GM18502 (cell line): ENCODE results near the gene CRHR1.
"Not testable (repeated sequence)": the region's sequence is repeated elsewhere in the genome, so short reads cannot be mapped to it uniquely, and the experiment has no call there.

Experiments used
- ATAC-seq: cut with Tn5 transposase; IDR thresholded peaks from one replicate; pipeline ENCODE4 v1.9.1; 2021; ENCODE audit warnings: mild to moderate bottlenecking; ENCODE audit not compliant: unreplicated experiment, poor library complexity

The CRHR1 gene

DNA sequence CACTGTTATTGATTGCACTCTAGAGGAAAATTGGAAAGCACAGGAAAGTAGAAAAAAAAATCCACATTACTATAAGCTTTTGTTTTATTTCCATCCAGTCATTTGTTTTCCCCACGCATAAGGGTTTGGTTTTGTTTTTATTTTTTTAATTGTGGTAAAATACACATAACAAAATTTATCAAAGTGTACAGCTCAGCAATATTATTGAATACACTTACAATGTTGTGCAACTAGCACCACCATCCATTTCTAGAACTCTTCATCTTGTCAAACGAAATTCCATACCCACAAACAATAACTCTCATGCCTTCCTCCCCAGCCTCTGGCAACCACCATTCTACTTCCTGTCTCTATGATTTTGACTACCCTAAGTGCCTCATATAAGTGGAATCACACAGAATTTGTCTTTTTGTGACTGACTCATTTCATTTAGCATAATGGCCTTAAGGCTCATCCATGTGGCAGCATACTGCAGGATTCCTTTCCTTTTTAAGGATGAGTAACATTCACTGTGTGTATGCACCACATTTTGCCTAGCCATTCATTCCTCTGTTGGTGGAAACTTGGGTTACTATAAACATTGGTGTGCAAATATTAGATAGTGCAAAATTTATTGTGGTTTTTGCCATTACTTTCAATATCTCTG is 71.7 kb downstream of the CRHR1 start:
- no peak for ATAC-seq

DNA sequence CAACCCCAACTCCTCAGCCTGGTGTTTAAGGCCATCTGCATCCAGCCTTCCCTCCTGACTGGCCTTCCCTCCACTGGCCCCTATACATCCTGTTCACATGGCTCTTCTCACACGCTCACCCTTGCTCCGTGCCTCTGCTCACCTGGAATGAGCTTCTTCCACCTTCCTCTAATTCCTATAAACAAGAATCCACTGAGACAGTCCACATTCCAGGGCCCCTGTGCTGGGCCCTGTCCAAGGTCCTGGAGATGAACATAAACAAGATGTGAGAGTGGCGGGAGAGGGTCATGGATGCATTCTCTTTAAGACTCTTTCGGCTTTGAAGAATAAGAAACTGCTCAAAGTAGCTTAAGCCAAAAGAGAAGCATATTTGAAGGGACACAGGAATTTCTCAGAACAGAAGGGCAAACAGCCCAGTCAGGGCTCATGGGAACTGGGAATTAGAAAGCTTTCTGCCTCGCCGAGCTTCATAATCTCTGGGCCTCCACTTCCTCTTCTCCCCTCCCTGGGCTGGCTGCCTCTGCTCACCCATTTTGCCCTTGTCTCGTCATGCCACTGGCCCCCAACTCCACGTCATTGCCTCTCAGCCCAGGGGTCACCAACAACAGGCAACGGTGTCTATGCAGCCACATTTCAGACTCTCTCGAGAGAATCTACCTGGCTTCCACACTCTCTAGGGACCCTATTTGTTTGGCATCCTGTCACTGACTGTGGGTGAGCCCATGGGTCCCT is 74.0 kb downstream of the CRHR1 start:
- no peak for ATAC-seq

DNA sequence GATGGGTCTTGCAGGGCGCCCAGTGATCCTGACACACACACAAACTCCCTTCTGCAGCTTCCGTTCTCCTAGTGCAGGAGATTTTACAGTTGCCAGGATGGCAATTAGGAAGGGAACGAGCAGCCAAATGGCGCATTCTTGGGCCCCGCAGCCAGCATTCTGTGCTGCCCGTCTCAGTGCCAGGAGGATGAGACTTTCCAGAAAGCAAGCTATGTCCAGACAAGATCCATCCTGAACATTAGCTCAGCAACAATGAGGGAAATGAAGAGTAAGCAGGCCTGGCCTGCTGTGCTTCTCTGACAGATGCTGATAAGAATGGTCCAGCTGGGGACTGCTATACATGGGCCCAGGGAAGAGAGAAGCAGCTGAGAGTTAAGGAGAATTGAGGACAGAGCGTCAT is 77.0 kb downstream of the CRHR1 start:
- ATAC-seq: no peak

DNA sequence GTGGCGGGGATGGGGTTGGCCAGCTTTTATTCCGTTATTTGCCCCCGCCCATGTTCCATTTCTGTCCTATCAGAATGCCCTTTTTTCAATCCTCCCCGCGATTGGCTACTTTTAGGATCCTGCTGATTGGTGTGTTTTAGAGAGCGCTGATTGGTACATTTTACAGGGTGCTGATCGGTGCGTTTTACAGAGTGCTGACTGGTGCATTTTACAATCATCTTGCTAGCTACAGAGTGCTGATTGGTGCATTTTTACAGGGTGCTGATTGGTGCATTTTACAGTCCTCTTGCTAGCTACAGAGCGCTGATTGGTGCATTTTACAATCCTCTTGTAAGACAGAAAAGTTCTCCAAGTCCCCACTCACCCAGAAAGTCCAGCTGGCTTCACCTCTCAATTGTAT is 78.0 kb downstream of the CRHR1 start:
- ATAC-seq: not testable (repeated sequence)

DNA sequence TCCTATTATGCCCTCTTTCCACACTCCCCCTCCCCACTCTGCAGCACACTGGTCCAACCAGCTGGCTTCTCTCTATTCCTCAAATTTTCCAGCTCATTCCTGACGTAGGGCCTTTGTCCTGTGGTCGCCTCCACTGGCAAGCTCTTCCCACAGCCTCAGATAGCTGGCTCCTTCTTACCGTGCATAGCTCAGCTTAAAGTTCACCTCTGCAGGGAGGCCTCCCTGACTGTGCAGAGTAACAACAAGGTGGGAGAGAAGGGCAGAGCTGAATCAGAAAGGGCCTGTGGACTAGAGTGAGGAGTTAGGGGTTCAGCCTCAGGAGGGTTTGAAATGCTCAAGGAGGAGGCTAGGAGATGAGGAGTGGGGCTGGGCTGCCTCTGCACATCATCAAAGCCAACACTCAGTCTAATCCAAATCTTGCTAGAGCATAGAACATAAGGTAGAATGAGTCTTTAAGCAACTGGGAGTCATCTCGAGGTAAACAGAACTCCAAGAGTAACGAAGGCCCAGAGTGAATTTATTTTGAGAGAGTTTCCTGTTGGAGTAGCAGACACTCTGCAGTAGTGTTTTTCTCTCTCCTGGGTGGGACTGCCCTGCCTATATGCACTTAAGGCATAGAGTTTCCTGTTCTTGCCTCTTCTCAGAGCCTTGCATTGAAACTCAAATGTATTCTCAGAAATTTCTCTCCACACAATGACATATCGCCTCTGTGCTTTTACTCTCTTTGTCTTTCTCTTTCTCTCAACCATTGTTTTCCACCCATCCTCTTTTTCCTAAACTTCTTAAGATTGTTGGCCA is 79.9 kb downstream of the CRHR1 start:
- ATAC-seq: no peak

DNA sequence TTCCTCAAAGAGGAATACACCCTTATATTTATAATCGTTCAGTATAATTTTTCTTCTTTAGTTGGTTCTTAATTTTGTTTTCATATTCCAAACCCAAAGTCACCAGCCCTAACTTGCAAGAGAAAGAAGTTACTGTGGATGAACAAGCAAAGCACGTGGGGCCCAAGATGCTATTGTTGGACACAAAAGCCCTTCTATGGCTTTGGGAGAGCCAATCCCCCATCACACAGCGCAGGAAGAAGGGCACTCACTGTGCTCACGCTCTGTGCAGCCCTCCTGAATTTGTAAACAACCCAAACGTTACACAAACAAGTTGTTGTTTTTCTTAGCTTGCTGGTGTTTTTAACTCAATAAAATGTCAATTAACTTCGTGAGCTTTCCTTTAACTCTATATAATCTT is 83.1 kb downstream of the CRHR1 start:
- ATAC-seq: no peak

DNA sequence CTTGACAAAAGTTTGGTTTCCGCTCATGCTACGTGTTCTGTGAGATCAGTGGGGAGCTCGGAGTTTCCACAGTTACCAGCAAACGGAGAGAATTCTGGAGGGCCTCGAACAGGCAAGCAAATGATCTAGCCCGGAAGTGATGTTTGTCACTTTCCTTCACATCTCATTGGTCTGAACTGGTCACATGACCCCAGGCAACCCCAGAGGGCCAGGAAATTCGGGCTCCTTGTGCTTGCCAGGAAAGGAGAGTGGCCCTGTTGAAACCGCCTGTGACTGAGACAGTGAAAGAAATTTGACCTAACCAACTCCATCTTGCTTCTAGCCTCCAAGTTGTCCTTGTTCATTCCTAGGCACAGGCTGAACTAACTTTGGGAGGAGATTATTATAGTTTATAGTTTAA is 83.6 kb downstream of the CRHR1 start:
- ATAC-seq: no peak

DNA sequence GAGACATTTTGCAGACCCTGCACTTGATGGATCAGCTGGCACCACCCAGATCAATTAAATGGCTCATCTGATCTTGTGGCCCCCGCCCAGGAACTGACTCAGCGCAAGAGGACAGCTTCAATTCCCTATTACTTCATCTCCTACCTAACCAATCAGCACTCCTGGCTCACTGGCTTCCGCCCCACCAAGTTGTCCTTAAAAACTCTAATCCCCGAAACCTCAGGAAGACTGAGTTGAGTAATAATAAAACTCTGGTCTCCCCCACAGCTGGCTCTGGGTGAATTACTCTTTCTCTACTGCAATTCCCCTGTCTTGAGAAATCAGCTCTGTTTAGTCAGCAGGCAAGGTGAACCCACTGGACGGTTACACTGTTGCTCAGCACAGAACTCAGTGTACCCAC is 84.2 kb downstream of the CRHR1 start:
- ATAC-seq: no peak

DNA sequence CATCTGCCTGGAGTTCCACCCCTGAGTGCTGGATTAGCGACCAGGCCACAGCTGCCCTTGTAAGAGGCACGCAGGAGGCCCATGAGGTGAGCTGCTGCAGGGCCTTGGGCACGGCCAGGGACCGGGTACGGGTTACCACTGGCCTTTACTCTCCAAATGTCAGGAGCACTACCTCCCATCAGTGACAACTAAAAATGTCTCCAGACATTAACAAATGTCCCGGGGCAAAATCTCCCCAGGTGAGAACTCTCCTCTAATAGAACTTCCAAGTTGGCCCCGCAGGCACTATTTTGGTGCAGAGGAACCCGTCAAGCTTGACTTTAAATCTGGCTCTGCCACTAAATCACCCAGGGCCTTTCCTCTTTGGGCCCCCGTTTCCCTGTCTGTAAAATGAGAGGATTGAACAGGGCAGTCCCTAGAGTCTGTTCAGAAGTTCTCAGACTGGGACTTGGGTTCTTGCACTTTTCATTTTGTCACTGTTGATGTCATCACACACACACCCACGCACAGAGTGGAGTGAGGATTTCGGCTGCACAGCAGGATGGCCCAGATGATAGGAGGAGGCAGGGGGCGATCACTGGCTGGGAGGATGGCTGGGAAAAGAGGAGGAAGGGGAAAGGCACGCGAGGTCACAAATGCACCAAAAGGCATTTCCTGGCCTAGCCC is 85.7 kb downstream of the CRHR1 start:
- no peak for ATAC-seq

DNA sequence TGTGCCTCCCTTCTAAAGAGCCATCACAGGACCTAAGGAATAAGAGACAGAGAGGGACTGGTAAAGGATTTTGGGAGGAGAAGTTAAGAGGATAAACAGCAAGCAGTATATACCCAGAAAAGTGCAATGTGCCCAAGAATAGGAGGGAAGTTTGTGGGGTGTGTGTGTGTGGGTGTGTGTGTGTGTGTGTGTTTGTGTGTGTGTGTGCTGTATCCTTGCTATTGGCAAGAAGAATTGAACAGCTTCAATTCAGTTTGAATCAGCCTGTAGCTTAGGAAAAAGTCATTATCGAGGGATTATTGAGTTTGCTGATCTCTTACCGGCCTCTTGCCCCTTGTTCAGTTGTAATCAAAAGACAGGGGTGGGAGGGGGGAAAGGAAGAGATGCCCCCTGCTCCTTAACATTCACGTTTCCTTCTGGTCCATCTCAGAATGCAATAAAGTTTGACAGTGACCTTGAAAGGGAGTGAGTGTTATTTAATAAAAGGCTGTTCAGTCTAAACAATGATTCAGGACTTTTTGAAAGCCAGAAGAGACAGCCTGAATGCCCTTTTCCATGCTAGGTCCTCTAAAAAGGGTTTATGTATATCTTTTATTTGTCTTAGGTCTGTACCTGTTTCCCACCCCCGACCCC is 86.3 kb downstream of the CRHR1 start:
- no peak for ATAC-seq

DNA sequence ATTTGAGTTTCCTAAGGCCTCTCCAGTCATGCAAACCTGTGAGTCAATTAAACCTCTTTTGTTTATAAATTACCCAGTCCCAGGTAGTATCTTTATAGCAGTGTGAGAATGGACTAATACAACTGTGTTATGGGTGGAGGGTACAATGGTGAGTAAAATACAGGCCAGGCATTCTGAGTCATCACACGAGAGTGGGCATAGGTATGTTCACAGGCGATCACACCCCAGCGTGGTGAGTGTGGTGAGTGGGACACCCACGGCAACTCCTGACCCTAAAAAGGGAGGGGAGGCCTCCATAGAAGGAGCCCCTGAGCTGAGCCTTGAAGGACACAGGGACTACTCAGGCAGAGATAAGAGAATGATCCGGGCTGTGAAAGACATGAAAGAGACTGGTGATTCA is 87.6 kb downstream of the CRHR1 start:
- no peak for ATAC-seq

DNA sequence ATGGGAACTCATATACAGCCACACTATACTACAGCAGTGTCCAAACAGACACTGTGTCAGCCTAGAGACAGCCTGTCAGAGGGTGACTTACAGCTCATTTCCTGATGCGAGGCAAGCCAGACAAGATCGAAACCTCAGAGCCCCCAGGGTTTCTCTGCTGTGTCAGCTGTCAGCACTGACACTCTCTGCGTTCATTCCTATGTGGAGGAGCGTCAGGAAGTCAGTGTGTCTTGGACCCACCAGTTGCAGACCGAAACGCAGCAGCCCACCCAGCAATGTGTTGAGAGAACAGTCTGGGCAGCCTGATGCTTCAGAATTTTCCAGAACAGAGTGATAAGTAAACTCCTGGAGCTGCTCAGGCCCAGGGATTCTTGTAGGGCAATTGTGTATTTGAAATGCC is 89.6 kb downstream of the CRHR1 start:
- no peak for ATAC-seq

DNA sequence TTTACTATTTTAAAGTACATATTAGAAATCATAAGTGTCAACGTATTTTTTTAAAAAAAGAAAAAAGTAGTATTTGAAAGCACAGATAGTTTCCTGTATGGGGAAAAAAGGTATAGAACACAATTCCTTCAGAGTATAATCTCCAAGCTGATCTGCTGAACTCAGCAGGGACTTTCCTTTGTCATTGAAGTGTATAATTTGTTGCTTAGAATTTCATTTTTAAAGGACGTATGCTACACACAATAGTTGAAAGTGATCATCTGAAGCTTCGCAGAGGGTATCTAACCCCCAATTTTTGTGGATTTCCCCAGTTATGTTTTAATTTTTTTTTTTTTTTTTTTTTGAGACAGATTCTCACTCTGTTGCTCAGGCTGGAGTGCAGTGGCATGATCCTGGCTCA is 90.0 kb downstream of the CRHR1 start:
- no peak for ATAC-seq

DNA sequence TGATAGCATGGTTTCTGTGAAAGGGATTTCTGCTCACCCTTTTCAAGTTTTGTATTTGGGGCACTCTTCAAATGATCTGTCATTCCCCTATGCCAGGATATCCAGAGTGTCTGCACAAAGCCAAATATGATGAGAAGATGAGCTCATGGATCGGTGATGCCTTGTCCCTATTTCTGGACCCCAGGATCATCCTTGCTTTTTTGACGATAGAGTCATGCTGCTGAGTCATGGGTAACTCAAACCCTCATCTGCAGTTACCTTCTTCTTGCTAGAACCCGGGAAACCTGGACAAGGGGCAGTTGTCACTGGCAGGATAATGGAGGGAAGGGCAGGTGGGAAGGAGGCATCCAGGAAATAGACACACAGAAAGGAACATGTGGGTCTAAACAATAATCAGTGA is 92.4 kb downstream of the CRHR1 start:
- no peak for ATAC-seq

DNA sequence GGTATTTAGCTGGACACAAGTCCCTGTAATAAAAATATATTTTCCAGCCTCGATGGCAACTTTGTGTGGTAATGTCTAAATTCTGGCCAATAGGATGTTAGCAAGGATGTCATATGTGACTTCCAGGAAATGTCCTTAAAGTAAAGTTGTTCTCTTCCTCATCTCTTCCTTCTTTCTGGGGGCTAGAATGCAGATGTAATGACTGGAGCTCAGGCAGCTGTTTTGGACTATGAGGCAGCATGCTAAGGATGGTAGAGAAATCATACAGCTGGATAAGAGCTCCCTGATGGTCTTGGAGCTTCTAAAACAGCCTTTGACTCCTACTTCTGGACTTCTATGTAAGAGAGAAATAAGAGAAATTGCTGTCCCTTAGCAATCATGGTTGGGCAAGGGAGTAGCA is 93.3 kb downstream of the CRHR1 start:
- no peak for ATAC-seq

DNA sequence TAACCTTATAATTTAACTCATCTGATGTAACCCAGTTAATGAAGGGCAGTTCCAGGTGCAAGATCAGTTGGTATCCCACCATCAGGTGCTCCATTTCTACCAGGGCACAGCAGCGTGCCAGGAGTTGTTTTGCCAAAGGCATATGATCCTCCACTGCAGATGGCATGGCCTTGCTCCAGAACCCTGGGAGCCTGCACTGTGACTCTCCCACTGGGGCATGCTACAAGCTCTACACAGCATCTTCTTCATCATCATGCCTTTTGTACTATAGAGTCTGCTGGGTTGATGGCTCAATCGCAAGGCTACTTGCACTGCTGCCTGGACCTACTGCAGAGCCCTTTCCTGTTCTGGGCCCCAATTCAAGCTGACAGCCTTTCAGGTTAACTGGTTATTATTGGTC is 98.9 kb downstream of the CRHR1 start:
- no peak for ATAC-seq
